ENCODE data around the gene BRICD5. TPM values are rescaled to one million over a fixed set of nuclear protein-coding genes. Genes with fewer than 3 reads are reported as not detected.

Gene BRICD5
- total and polyA plus RNA-seq, 7 donors = 1.8 to 21.3 (median 4.8) TPM; not detected in 2

GRCh38 chr16:2181952-2182351, 28.7 kb downstream of the BRICD5 start:
- Histone ChIP-seq H3K36me3 (peaks cover 0 to 12% (median 4%) of the 10 kb centered on the region in 4 donors), H3K4me3 (no peak overlapping the region), H3K27ac (no peak overlapping the region), H3K9me3 (no peaks in the 10 kb centered on the region), H3K4me1 (peaks cover 0 to 5% (median 0%) of the 10 kb centered on the region in 4 donors), H3K27me3 (peaks cover 0 to 8% (median 0%) of the 10 kb centered on the region in 3 donors)
- WGBS, 2 donors = 87 to 92% methylated on average over 20 of the region's 20 CpGs
- intact Hi-C loops (cut with DNase I) = no loop called here
- TF ChIP-seq CTCF (IDR thresholded peaks at IDR 0.05) (no peak), POLR2A (IDR thresholded peaks at IDR 0.05) (no peak), EP300 (IDR thresholded peaks at IDR 0.05) (no peak), POLR2AphosphoS5 (IDR thresholded peaks at IDR 0.05) (no peak)
- DNase-seq = no peak

- H3K36me3 ChIP-seq = peaks cover 4 to 19% (median 10%) of the 10 kb centered on the region in 4 donors
- H3K9me3 ChIP-seq = no peaks in the 10 kb centered on the region
- no peak overlapping the region for H3K27ac ChIP-seq
- intact Hi-C loops (cut with DNase I) = no loop called here
- peaks cover 0 to 5% (median 0%) of the 10 kb centered on the region in 4 donors for H3K4me1 ChIP-seq
- WGBS, 2 donors = 62 to 82% methylated on average over 46 of the region's 46 CpGs
- TF ChIP-seq CTCF (IDR thresholded peaks at IDR 0.05) = no peak
- TF ChIP-seq POLR2AphosphoS5 (IDR thresholded peaks at IDR 0.05) = no peak
- no peak for TF ChIP-seq EP300 (IDR thresholded peaks at IDR 0.05)
- TF ChIP-seq POLR2A (IDR thresholded peaks at IDR 0.05) = no peak
- H3K27me3 ChIP-seq = peaks cover 0 to 8% (median 0%) of the 10 kb centered on the region in 3 donors
- no peak overlapping the region for H3K4me3 ChIP-seq
- DNase-seq = no peak
These were observed 29.4 kb downstream of the BRICD5 start for GRCh38 chr16:2180962-2181923.

GRCh38 chr16:2180461-2180860, 30.2 kb downstream of the BRICD5 start:
- TF ChIP-seq EP300 (IDR thresholded peaks at IDR 0.05) = no peak
- no peak for TF ChIP-seq POLR2AphosphoS5 (IDR thresholded peaks at IDR 0.05)
- TF ChIP-seq CTCF (IDR thresholded peaks at IDR 0.05) = no peak
- no peak for TF ChIP-seq POLR2A (IDR thresholded peaks at IDR 0.05)
- peaks cover 0 to 5% (median 0%) of the 10 kb centered on the region in 4 donors for H3K4me1 ChIP-seq
- no peaks in the 10 kb centered on the region for H3K9me3 ChIP-seq
- no peak overlapping the region for H3K27ac ChIP-seq
- intact Hi-C loops (cut with DNase I) = no loop called here
- H3K36me3 ChIP-seq = peaks cover 12 to 27% (median 18%) of the 10 kb centered on the region in 4 donors
- no peak for DNase-seq
- H3K27me3 ChIP-seq = peaks cover 0 to 8% (median 0%) of the 10 kb centered on the region in 3 donors
- no peak overlapping the region for H3K4me3 ChIP-seq
- 95 to 96% methylated on average over 43 of the region's 43 CpGs for WGBS, 2 donors

- 87 to 95% methylated on average over 31 of the region's 31 CpGs for WGBS, 2 donors
- Histone ChIP-seq H3K27me3 (peaks cover 0 to 8% (median 0%) of the 10 kb centered on the region in 3 donors), H3K4me3 (no peak overlapping the region), H3K27ac (no peak overlapping the region), H3K9me3 (no peaks in the 10 kb centered on the region), H3K36me3 (peaks cover 21 to 36% (median 27%) of the 10 kb centered on the region in 4 donors), H3K4me1 (peaks cover 0 to 5% (median 0%) of the 10 kb centered on the region in 4 donors)
- intact Hi-C loops (cut with DNase I) = no loop called here
- no peak for TF ChIP-seq EP300 (IDR thresholded peaks at IDR 0.05)
- TF ChIP-seq POLR2A (IDR thresholded peaks at IDR 0.05) = no peak
- TF ChIP-seq POLR2AphosphoS5 (IDR thresholded peaks at IDR 0.05) = no peak
- no peak for TF ChIP-seq CTCF (IDR thresholded peaks at IDR 0.05)
- DNase-seq = no peak
These were observed 31.1 kb downstream of the BRICD5 start for GRCh38 chr16:2179576-2179975.

Measured in sigmoid colon (tissue), 7 donors.